GM23248 (cell line): ENCODE measurements around the gene ALDH4A1. TPM values are rescaled to one million over a fixed set of nuclear protein-coding genes. Genes with fewer than 3 reads are reported as not detected.

Source experiments
- DNase-seq: peaks from one replicate; pipeline ENCODE4 v3.0.0-alpha.2; 2015
- H2AFZ ChIP-seq: fragments of 200-600 bp; sonication (generic); 2 replicates; pipeline ENCODE4 v1.6.1; 2016; ENCODE audit warnings: antibody characterized with exemption
- H3F3A ChIP-seq: fragments of 200-600 bp; sonication (generic); 2 replicates; pipeline ENCODE4 v1.6.1; 2016; ENCODE audit warnings: mild to moderate bottlenecking, antibody characterized with exemption, mixed run types; ENCODE audit not compliant: insufficient read depth
- H3K27ac ChIP-seq: fragments of 200-600 bp; sonication (generic); 2 replicates; pipeline ENCODE4 v1.5.1; 2016; ENCODE audit warnings: mild to moderate bottlenecking
- H3K27me3 ChIP-seq: fragments of 200-600 bp; sonication (generic); replicated peaks from 2 replicates; pipeline ENCODE4 v1.6.1; 2016; ENCODE audit warnings: mild to moderate bottlenecking; ENCODE audit not compliant: insufficient read depth
- H3K36me3 ChIP-seq: fragments of 200-600 bp; sonication (generic); 2 replicates; pipeline ENCODE4 v1.6.1; 2016; ENCODE audit warnings: low read depth, mild to moderate bottlenecking
- H3K4me1 ChIP-seq: fragments of 200-600 bp; sonication (generic); 2 replicates; pipeline ENCODE4 v1.6.1; 2016; ENCODE audit warnings: mild to moderate bottlenecking; ENCODE audit not compliant: insufficient read depth
- H3K4me2 ChIP-seq: fragments of 200-600 bp; sonication (generic); one replicate; pipeline ENCODE4 v1.6.1; 2016; ENCODE audit warnings: mild to moderate bottlenecking; ENCODE audit not compliant: unreplicated experiment
- H3K4me3 ChIP-seq: fragments of 200-600 bp; sonication (generic); 2 replicates; pipeline ENCODE4 v1.5.1; 2016; ENCODE audit warnings: mild to moderate bottlenecking
- H3K79me2 ChIP-seq: fragments of 200-600 bp; sonication (generic); 2 replicates; pipeline ENCODE4 v1.6.1; 2016; ENCODE audit warnings: mild to moderate bottlenecking; ENCODE audit not compliant: insufficient read depth
- H3K9ac ChIP-seq: fragments of 200-600 bp; sonication (generic); 2 replicates; pipeline ENCODE4 v1.6.1; 2016; ENCODE audit warnings: mild to moderate bottlenecking
- H3K9me2 ChIP-seq: fragments of 200-600 bp; sonication (generic); 2 replicates; pipeline ENCODE4 v1.6.1; 2016; ENCODE audit warnings: mixed run types, mild to moderate bottlenecking, moderate library complexity; ENCODE audit not compliant: insufficient read depth
- H3K9me3 ChIP-seq: fragments of 200-600 bp; sonication (generic); one replicate; pipeline ENCODE4 v1.6.1; 2017; ENCODE audit warnings: low read depth
- H4K20me1 ChIP-seq: fragments of 200-600 bp; sonication (generic); 2 replicates; pipeline ENCODE4 v1.6.0; 2016; ENCODE audit not compliant: insufficient read depth
- EZH2 ChIP-seq: fragments of 200-600 bp; sonication (generic); IDR thresholded peaks from 2 replicates; pipeline ENCODE4 v1.6.1; 2018; ENCODE audit warnings: antibody characterized with exemption, mild to moderate bottlenecking; ENCODE audit not compliant: insufficient read depth, poor library complexity, severe bottlenecking
- EZH2phosphoT487 ChIP-seq: fragments of 200-600 bp; sonication (generic); IDR thresholded peaks from 2 replicates; pipeline ENCODE4 v1.6.1; 2018; ENCODE audit warnings: antibody characterized with exemption, moderate library complexity, mild to moderate bottlenecking, low read depth; ENCODE audit not compliant: insufficient read depth
- WGBS, 2 experiments: methylation state at CpG; one replicate each; pipeline ENCODE4 v1.1.6; 2015 to 2017; ENCODE audit warnings: low lambda C conversion rate in 2 of 2, low coverage in 1 of 2; ENCODE audit errors: missing lambda C conversion rate in 2 of 2; 5-methylcytosine and 5-hydroxymethylcytosine counted together
- in situ Hi-C: fragments of 300-500 bp; cut with MboI; formaldehyde crosslinking; loops from 2 replicates; pipeline ENCODE4 v1.15.0; 2020
- polyA plus RNA-seq: library from polyadenylated mRNA; unstranded; fragments of >200 nt; fragmentation: Nextera tagmentation; extraction: Ambion mirVana; gene quantifications from 2 replicates; pipeline ENCODE4 v1.2.1, GENCODE V29; 2016
- total RNA-seq: library from RNA; depleted of rRNA; stranded (reverse); fragments of >200 nt; shearing (Covaris generic); gene quantifications from 2 replicates; pipeline ENCODE4 v1.2.3, GENCODE V29; 2014

Gene ALDH4A1
- total and polyA plus RNA-seq, 2 experiments from 2014 or later, result 10.9 to 13.3 TPM

GRCh38 chr1:18913065-18913835 lies 10.9 kb upstream of the ALDH4A1 start:
- no peak for TF ChIP-seq EZH2
- no peak for TF ChIP-seq EZH2phosphoT487
- Histone ChIP-seq H3K4me1 (peaks cover 9% of the 10 kb centered on the region; the same call in 1 of the 2 replicates), H2AFZ (peak overlapping the region; percentile 61), H3K9me2 (no peaks in the 10 kb centered on the region), H3K9me3 (no peaks in the 10 kb centered on the region), H4K20me1 (no peaks in the 10 kb centered on the region), H3K36me3 (peaks cover 6% of the 10 kb centered on the region; the same call in 1 of the 2 replicates), H3K79me2 (no peaks in the 10 kb centered on the region; the same call in 1 of the 2 replicates), H3K27ac (peak overlapping the region; percentile 59), H3F3A (no peaks in the 10 kb centered on the region), H3K9ac (peak overlapping the region; percentile 65), H3K27me3 (no peaks in the 10 kb centered on the region), H3K4me2 (no peak overlapping the region), H3K4me3 (0 out of 2 replicates have a peak overlapping the region, but pooled peaks have one; percentile 9)
- DNase-seq, result peak; percentile 87
- 18 to 21% methylated on average over 22 of the region's 22 CpGs for WGBS, 2 experiments
- in situ Hi-C loops, result no loop called here

GRCh38 chr1:18912550-18912949 lies 10.2 kb upstream of the ALDH4A1 start:
- H3K4me3 ChIP-seq, result no peak overlapping the region
- in situ Hi-C loops, result no loop called here
- no peaks in the 10 kb centered on the region for H4K20me1 ChIP-seq
- no peak overlapping the region for H3K27ac ChIP-seq
- no peak for DNase-seq
- H3K9me2 ChIP-seq, result no peaks in the 10 kb centered on the region
- H3K4me2 ChIP-seq, result no peak overlapping the region
- H3K36me3 ChIP-seq, result peaks cover 6% of the 10 kb centered on the region; the same call in 1 of the 2 replicates
- H3K27me3 ChIP-seq, result no peaks in the 10 kb centered on the region
- H3K9ac ChIP-seq, result peak overlapping the region; percentile 65; the same call in 1 of the 2 replicates
- no peaks in the 10 kb centered on the region for H3K79me2 ChIP-seq
- no peak overlapping the region; the same call in 1 of the 2 replicates for H2AFZ ChIP-seq
- no peaks in the 10 kb centered on the region for H3F3A ChIP-seq
- no peak for TF ChIP-seq EZH2
- TF ChIP-seq EZH2phosphoT487, result no peak
- no peaks in the 10 kb centered on the region for H3K9me3 ChIP-seq
- 68 to 73% methylated on average over 3 of the region's 3 CpGs for WGBS, 2 experiments
- H3K4me1 ChIP-seq, result peaks cover 9% of the 10 kb centered on the region; the same call in 1 of the 2 replicates

- Histone ChIP-seq H3K4me2 (no peak overlapping the region), H3K4me3 (no peak overlapping the region), H3K79me2 (no peaks in the 10 kb centered on the region), H3K9me3 (no peaks in the 10 kb centered on the region), H3K36me3 (peaks cover 6% of the 10 kb centered on the region; the same call in 1 of the 2 replicates), H3K27me3 (no peaks in the 10 kb centered on the region), H4K20me1 (no peaks in the 10 kb centered on the region), H3F3A (0 out of 2 replicates have a peak, but pooled peaks cover 2% of the 10 kb centered on the region), H3K9me2 (no peaks in the 10 kb centered on the region), H3K4me1 (peaks cover 9% of the 10 kb centered on the region; the same call in 1 of the 2 replicates), H3K9ac (no peak overlapping the region), H3K27ac (no peak overlapping the region), H2AFZ (no peak overlapping the region)
- DNase-seq, result no peak
- in situ Hi-C loops, result loop anchor here (10.0 kb wide), 1 partner anchor 166 kb away; no protein-coding TSS in a partner anchor
- no peak for TF ChIP-seq EZH2phosphoT487
- no peak for TF ChIP-seq EZH2
- WGBS, 2 experiments, result 80 to 85% methylated on average over 17 of the region's 17 CpGs
Measured at GRCh38 chr1:18908911-18909771, 6.8 kb upstream of the ALDH4A1 start.
